NCI-H82 (cell line): ENCODE results near the gene FRYL.
A peak's percentile ranks its signal among the peaks of the same experiment; 100 is the strongest.

Experiments used
- DNase-seq: peaks from one replicate; lab custom pipeline; 2025; lab: John Stamatoyannopoulos, UW

FRYL gene

DNA sequence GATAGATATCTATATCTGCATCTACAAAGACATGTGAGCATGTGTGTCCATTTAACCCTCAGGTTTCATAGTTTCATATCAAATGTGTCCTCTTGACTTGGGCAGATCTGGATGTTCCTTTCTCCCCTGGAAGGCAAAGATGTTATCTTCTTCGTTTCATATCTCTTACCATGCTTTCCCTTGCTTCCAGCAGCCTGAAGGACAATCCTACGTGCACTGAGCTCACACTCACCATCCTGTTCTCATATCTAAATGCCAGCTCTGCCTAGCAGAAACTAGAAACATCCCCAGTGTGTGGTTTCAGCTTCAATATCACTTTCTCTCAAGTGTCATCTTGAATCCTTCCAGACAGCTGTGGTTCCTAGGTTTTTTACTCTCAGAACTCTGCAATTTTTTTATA, 223.8 kb downstream of the FRYL start:
- no peak for DNase-seq

DNA sequence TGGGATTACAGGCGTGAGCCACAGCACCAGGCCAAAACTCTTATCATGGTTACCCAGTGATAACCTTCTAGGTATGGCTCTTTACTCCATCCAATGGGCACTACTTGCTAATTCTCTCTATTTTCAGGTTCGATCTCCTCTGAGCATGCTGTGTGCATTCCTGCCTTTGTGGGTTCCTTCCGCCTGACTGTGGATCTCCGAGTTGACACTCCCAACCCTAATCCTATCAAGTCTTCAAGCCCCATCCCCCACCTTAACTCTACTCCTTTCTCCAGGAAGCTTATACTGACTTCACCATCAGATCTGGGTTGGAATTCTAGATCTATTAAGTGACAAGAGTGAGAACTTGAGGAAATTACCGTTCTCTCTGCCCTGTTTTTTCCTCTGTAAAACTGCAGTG, 225.5 kb downstream of the FRYL start:
- DNase-seq: peak; percentile 61

DNA sequence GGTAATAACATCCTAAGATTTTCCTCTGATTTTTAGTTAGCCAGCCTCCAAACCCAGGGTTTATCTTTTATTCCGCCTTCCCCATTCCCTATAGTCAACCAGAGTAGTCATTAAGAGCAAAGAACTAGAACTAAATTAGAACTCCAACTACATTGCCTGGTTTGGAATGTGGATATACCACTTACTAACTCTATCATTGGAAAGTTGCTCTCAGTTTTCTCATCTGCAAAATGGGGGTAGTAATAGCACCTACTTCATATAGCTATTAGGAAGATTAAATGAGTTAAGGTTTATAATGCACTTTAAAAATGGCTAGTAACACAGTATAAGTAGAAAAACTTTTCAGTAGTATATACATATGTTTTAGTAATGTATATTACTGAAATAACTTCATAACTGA, 226.4 kb downstream of the FRYL start:
- no peak for DNase-seq

DNA sequence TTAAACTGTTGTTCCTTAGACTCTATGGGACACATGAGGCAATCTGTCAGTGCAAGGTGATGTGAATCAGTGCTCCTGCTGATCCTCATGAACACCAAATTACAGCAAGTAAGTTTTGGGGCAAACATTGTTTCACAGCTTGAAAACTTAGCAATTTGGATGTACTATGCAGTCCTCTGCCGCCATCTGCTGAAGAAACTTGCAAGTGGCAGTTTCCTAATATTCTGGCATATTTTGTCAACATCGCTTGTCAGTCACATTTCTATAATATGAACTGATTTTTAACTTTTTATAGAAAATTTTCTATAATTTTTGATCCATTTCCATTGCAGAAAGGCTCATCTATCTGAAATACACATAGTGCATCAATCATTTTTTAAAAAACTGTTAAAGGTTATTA, 233.7 kb downstream of the FRYL start:
- DNase-seq: peak; percentile 26

DNA sequence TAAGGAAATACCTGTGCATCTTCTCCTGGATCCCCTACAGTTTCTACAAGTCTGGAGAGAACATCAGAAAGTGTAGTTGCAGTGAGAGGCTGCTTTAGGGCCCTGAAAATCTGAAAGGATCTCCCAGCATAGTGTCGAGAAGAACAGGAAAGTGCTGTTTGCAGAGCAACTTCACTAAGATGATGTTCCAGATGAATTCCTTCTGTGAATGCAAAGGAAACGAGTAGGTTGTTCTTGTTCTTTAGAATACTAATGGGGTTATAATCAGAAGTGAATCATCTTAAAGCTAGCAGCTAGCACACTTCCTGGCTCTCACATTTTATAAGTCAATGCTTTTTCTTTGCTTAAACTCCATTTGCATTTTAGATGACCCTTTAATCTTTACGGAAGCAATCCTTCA, 236.3 kb downstream of the FRYL start:
- DNase-seq: no peak

DNA sequence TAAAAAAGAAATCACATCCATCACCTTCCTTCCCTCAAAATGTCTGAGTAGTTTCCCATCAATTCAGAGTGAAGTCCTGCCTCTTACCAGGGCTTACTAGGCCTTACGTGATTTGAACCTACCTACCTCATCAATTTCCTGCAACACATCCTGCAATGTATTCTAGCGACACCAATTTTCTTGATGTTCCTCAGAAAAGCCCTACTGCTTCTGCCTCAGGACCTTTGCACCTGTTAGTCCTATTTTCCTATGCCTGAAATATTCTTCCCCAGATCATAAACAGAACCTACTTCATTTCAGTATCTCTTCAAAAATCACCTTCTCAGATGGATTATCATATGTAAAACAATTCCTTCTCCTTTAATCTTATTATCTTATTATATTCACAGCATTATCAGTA, 237.2 kb downstream of the FRYL start:
- DNase-seq: no peak

DNA sequence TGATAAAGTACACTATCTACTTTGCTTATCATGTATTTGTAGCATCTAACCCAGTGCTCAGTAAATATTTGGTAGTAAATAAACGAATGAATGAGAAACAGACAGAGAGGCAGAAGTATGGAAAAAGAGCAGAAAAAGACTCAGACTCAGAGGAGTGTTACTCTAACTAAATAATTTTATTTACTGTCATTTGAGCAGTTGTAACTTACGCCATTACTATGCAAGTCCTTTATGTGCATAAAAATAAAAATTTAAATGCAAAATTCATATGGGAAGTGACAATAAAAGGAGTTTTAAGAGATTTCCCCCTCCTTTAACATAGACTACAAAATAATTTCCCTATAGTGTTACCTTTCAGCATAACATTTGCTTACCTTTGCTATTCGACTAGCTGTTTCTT, 240.5 kb downstream of the FRYL start:
- no peak for DNase-seq

DNA sequence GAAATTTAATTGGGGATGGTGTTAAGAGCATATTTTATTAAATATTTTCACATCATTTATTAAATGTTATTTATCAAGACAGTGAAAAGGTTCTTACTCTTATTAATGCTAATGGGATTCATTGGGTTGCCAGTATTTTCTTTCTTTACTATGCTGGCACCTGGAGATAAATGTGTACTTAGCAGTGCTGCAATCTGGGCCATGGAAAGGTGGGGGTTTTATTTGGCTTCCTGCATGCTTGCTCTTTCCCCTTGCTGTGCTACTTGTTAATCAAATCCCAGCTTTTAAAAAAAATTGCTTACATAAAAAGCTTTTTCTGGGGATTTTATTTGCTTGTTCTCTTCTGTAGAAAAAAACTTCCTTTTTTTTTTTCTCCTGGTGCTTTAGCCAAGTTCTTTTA, 241.7 kb downstream of the FRYL start:
- peak; percentile 6 for DNase-seq

DNA sequence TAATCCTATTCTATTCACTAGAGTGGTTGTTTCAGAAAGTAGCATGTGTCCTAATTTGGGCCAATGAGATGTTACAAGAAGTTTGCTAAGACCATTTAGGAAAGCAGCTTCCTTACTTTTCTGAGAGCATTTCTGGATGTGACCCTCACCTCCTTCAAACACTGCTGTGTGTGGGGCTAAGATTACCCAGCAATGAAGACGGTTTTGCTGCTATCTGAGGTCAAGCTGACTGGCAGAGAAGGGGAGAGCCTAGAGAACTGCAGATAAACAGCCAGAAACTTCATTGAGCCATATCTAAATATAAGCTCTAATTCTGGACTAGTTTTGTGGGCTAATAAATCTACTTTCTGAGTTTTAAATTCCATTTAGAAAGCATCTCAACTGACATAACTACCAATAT, 253.7 kb downstream of the FRYL start:
- no peak for DNase-seq

DNA sequence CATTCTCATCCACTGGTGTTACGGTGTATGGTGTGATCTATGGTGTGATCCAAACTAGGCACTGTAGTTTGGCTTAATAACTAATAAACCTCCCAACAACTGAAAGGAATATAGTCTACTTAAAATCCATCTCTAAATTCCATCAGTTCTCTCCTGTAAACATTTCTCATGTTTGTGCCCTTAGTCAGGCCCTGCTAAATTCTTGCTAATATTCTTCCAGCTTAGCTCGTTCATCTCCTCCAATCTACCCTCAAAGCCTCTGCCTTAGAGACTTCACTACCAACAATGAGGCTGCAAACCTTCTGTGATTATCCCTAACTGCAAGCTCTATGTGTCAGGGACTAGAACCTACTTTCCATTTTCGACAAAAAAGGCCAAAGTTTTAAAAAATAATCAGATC, 261.9 kb downstream of the FRYL start:
- DNase-seq: no peak

DNA sequence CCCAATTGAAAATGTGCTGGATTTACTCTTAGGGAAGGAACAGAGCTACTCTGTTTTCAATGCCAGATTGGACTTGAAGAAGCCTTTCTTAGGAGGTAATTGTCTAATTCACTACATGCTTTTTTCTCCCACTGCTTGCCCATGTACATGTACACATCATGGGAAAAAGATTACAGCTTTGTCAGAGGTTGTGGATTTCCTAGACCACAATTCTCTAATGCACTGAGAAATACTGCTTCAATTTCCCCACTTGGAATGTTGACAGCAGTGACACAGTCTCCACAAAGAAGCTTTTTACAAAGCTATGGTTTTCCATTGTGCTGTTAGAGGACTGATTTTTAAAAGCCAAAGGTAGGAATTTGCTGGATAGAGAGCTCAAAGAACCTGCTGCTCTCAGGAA, 270.5 kb downstream of the FRYL start:
- DNase-seq: no peak

DNA sequence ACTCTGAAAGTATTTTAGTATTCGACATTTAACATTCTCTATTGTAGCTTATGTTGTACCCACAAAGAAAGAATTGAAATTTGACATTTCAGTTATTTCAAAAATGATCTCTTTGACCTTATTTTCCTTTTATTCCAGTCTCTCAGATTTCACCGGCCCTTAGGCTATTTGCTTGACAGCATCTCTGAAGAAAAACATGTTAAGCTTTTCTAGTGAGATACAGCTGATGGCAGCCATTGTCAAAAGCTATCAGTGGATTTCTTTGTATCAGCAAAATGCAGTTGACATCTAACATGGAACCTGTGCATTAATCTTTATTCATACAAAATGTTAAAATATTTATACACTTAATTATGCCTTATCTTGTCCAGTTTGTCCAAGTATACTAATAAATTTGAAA, 273.4 kb downstream of the FRYL start:
- no peak for DNase-seq

DNA sequence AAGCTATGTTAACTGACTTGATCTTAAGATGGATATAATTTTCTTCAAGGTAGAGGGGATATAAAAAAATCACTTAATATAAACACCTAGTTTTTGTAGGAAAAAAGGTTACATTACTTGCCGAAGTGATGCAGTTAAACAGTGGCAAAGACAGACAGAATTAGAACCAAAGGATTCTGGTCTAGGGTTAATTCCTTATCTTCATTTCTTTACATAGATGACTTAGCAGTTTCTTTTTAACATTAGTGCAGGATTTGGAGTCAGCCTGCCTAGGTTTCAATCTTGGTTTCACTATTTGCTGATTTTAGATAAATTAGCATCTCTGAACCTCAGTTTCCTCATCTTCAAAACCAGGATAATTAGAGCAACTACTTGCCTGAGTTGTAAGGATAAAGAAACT, 275.7 kb downstream of the FRYL start:
- DNase-seq: no peak

DNA sequence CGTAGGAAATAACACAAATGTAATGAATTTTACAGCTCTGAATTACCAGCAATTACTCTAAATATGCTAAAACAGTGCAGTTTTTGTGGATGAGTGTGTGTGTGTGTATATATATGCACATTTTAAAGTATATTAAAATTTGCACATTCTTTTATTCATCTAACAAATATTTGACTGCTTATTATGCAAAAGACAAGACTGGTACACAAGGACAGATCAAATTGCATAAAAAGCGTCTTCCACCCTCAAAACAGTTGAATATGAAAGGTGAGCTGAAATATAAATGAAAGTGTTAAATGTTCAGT, 276.1 kb downstream of the FRYL start:
- DNase-seq: no peak

DNA sequence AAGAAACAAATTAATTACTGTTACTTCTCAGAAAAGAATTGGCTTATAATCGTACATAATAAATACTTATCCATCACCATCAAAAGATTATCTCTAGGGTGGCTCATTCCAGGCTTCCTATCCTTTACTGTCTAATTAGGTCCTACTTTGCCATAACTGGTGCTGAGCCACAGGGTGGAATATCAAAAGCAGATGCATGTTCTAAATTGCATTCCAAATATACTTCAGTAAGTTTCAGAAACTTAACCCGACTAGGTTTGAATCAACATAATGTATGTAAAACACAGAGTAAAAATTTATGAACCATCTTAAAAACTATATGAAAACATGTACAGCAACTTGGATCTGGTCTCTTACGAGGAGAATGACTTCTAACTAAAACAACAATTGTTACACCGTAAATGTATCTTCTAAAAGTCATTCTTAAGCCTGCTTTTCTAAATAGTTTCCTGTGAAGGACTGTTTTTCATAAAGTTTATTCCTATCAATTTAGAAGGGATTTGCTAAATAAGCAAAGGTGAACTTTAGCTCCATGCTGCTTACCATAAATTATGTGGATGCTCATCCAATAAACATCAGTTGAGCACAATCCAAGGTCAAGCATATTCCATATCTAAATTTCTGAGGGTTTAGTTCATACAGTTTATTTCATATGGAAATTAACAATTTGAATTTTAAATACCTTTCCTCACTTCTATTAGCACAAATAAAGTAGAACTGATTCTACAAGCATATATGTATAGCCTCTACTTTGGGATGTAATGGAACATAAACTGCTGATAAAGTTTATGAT, 276.6 kb downstream of the FRYL start:
- DNase-seq: no peak

DNA sequence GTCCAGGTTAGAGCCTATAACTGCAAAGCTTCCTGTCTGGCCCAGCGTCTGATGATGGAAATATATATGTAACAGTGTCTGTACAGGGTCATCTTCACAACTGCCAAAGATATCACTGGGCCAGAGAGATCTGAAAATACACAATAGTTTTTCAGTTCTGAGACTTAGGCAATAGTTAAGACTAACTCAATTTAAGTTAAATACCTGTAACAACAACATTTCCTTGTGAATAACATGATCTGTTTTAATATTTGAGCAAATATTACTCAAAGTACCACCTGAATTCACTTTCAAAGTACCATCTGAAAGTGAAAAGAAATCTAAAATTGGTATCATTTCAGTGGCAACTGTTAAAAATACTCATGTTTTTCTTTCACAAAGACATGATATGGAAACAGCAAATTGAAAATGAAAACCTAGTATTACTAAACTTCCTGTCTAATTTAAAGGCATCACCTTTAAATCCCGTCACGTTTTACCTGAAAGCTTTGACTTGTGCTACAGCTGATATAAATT, 280.5 kb downstream of the FRYL start:
- DNase-seq: no peak

DNA sequence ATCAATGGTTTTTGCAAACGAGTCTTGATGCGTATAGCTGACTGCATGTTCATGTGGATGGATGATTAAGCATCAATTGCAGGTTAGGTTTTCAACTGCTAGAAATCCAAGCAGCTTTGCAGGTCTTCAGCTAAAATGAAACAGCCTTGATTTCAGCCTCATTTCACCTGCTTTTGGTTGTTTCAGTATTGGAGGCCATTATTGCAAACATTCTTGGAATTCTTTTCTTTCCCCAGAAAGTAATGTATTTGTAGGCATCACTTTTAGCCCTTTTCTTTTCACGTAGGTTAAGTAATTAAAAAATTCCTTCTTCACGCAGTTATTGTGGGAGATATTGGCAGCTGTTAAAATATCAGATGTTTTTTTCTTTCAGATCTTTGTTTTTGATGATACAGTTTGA, 281.2 kb downstream of the FRYL start:
- no peak for DNase-seq

DNA sequence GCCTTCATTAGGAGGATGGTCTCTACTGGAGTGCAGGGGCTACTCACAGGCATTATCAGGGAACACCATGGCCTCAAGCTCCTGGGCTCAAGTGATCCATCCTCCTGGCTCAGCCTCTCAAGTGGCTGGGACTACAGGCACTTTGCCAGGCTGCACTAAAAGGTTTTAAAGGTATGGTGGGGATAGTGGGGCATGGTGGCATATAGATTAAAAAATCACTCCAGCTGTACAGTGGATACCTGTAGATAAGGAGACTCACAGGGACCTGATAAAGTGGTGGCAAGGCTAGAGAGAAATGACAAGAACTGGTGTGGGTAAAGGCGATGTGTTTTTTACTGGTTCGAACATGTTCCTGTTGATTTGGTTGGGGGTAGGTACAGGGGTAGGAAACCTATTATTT, 284.1 kb downstream of the FRYL start:
- no peak for DNase-seq

DNA sequence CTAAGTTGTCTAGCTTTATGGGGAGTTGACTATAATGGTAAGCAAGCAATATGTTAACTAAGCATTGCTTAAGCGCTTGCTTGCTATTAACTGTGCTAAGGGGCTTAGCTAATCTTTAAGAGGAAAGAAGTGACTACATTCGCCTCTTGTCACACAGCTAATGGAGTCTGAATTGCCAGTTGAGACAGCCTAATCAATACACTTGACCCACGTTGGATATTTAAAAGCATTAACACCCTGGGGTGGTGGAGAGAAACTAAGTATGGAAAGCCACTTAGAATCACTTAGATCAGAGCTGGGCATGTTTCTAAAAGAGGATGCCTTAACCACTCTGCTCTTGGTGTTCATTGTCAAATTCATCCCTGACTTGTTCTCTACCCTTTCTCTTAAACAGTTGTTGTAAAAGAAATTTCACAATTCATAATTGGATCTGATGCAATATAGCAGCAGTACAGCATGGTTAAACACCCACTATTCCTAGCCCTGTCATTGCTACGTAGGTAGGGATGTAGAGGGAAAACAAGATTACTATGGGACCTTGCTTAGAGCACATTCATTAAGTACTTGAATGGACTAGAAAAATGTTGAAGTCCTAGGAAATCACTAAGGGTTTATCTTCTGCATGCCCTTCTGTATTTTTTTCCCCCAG, 286.5 kb downstream of the FRYL start:
- peak; percentile 81 for DNase-seq

DNA sequence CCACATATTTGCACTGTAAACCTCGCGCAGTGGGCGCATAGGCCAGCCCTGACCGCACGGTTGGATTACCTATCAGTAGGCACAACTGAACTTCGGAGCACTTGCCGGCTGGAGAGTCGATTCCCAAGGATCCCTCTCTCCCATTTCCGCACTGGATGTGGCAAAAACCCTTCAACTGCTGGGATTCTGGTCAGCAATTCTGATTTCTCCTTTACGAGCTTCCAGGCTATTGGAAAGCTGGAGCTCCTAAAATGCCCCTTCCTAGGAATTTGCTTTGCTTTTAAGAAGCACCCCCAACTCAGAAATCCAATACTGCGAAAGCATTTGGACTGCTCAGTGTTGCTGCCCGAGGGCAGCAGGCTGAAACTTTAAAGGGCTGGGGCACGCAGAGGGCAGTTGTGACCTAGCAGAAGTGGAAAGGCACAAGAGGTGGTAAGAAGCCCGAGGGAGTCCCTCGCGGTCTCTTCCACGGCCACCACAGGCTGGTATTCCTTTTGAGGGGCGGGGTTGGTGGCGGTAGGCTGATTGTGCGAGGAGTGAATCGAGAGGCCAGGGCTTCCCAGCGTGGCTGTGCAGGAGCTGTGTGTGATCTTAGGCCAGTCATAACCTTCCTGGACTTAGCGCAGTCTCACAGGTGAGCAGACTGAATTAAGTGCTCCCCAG, 288.4 kb downstream of the FRYL start:
- DNase-seq: no peak

DNA sequence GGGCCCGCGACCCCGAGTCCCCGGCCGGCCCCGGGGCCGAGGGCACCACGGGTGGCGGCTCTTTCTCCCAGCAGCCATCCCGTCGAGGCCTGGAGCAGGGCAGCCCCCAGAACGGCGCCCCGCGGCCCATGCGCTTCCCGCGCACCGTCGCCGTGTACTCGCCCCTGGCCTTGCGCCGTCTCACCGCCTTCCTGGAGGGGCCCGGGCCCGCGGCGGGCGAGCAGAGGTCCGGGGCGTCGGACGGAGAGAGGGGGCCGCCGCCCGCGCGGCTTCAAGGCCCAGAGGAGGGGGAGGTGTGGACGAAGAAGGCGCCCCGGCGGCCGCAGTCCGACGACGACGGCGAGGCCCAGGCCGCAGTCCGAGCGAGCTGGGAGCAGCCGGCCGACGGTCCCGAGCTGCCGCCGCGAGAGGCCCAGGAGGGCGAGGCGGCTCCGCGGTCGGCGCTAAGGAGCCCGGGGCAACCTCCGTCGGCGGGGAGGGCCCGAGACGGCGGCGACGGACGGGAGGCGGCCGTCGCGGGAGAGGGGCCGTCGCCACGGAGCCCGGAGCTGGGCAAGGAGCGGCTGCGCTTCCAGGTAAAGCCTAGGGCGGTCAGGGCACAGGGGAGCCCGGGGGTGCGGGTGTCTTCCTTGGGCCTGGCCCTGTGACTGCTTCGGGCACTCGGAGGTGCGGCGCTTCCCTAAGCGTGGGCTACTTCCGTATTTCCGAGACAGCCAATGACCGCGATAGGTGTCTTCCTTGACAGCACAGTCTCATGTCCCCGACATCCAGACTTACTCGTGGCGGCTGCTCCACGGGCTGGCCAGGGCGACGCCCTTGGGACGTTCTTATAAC, 289.2 kb downstream of the FRYL start:
- no peak for DNase-seq

DNA sequence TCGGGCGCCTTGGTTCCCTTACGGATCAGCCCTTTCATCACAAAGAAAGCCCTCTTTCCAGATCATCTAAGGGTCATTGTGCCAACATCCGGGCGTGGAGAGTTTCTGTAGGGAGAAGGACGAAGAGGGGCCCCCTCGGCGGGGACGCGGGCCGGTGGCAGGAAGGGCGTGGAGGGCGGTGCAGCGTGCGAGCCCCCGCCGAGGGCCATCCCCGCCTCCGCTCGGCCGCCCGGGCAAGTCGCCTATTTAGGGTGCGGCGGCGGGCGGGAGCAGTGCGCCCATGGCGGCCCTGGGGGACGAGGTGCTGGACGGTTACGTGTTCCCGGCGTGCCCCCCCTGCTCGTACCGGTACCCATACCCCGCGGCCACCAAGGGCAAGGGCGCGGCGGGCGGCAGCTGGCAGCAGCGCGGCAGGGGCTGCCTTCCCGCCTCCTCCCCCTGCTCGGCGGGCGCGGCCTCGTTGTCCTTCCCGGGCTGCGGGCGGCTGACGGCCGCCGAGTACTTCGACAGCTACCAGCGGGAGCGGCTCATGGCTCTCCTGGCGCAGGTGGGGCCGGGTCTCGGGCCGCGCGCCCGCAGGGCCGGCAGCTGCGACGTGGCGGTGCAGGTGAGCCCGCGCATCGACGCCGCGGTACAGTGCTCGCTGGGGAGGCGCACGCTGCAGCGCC, 289.9 kb downstream of the FRYL start, which contains the start of gene ZAR1:
ZAR1 (plus strand) TSS at position 241 of the 668 bp plus-strand sequence; CDS start at position 281, 40 bp downstream.
- DNase-seq: no peak
